HEK293T (cell line): ENCODE measurements around the gene MTMR3.

Experiments
- BHLHE40 ChIP-seq: fragments of 450-650 bp; IDR thresholded peaks from 2 replicates; pipeline ENCODE4 v1.6.1; 2016; ENCODE audit warnings: mild to moderate bottlenecking, moderate library complexity, borderline replicate concordance
- ELF4 ChIP-seq: fragments of 450-650 bp; IDR thresholded peaks from 2 replicates; pipeline ENCODE4 v1.6.1; 2017; ENCODE audit warnings: antibody characterized with exemption
- FOXA1 ChIP-seq: fragments of 450-650 bp; IDR thresholded peaks from 2 replicates; pipeline ENCODE4 v1.6.1; 2016; ENCODE audit warnings: mild to moderate bottlenecking
- FOXK2 ChIP-seq: fragments of 450-650 bp; IDR thresholded peaks from 2 replicates; pipeline ENCODE4 v1.6.1; 2016; ENCODE audit warnings: mild to moderate bottlenecking
- FOXM1 ChIP-seq: fragments of 450-650 bp; IDR thresholded peaks from 2 replicates; pipeline ENCODE4 v1.6.1; 2017; ENCODE audit warnings: mild to moderate bottlenecking, borderline replicate concordance
- HDGF ChIP-seq: fragments of 450-650 bp; IDR thresholded peaks from 2 replicates; pipeline ENCODE4 v1.6.1; 2017; ENCODE audit warnings: antibody characterized with exemption, borderline replicate concordance
- NFRKB ChIP-seq: fragments of 450-650 bp; IDR thresholded peaks from 2 replicates; pipeline ENCODE4 v1.6.1; 2016; ENCODE audit warnings: mild to moderate bottlenecking, moderate library complexity
- SP1 ChIP-seq: fragments of 450-650 bp; IDR thresholded peaks from 2 replicates; pipeline ENCODE4 v1.6.1; 2017
- SUZ12 ChIP-seq: fragments of 450-650 bp; IDR thresholded peaks from 2 replicates; pipeline ENCODE4 v1.6.1; 2016; ENCODE audit warnings: mild to moderate bottlenecking
- TARDBP ChIP-seq: fragments of 450-650 bp; IDR thresholded peaks from 2 replicates; pipeline ENCODE4 v1.6.1; 2016
- ZNF384 ChIP-seq: fragments of 450-650 bp; IDR thresholded peaks from 2 replicates; pipeline ENCODE4 v1.6.1; 2016
- TF ChIP-seq, protein P1 (sequence below): fragments of 450-650 bp; IDR thresholded peaks from 2 replicates; pipeline ENCODE4 v1.6.1; 2016

GRCh38 chr22:30007361-30007760 is 124.4 kb downstream of the MTMR3 start:
- no peak for TF ChIP-seq ZNF384
- no peak for TF ChIP-seq ELF4
- TF ChIP-seq FOXM1: no peak
- TF ChIP-seq SP1: no peak
- TF ChIP-seq SUZ12: no peak
- no peak for TF ChIP-seq FOXK2
- TF ChIP-seq, protein P1, sequence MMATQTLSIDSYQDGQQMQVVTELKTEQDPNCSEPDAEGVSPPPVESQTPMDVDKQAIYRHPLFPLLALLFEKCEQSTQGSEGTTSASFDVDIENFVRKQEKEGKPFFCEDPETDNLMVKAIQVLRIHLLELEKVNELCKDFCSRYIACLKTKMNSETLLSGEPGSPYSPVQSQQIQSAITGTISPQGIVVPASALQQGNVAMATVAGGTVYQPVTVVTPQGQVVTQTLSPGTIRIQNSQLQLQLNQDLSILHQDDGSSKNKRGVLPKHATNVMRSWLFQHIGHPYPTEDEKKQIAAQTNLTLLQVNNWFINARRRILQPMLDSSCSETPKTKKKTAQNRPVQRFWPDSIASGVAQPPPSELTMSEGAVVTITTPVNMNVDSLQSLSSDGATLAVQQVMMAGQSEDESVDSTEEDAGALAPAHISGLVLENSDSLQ: no peak
- TF ChIP-seq BHLHE40: no peak
- TF ChIP-seq FOXA1: no peak
- no peak for TF ChIP-seq TARDBP
- no peak for TF ChIP-seq HDGF
- no peak for TF ChIP-seq NFRKB
